DND-41 (cell line): Measurements from ENCODE around the gene ABCG1.

Source experiments
- CTCF ChIP-seq: IDR thresholded peaks from 2 replicates; pipeline ENCODE4 v1.5.1; 2012; ENCODE audit warnings: borderline replicate concordance, low read length, moderate library complexity, mild to moderate bottlenecking; ENCODE audit not compliant: poor library complexity, severe bottlenecking; ENCODE audit errors: extremely low read depth
- EZH2 ChIP-seq: IDR thresholded peaks from 3 replicates; pipeline ENCODE4 v1.6.1; 2012; ENCODE audit warnings: borderline replicate concordance, low read depth, mild to moderate bottlenecking, moderate library complexity, low read length, inconsistent platforms; ENCODE audit not compliant: severe bottlenecking

GRCh38 chr21:42243026-42243425 is 24.1 kb downstream of the ABCG1 start:
- no peak for TF ChIP-seq EZH2
- no peak for TF ChIP-seq CTCF
